Ecto neural progenitor cell (in vitro differentiated cells): ENCODE measurements around the gene KIF16B.
"Not testable (repeated sequence)": the region's sequence is repeated elsewhere in the genome, so short reads cannot be mapped to it uniquely, and the experiment has no call there.

ENCODE experiments used
- DNase-seq: peaks from one replicate; pipeline ENCODE4 v3.0.0-alpha.2; 2018; ENCODE audit warnings: low spot score

KIF16B gene

GRCh38 chr20:16573001-16573965 lies at the start of gene KIF16B:
TSS of gene KIF16B (minus strand) at chr20:16573448. CDS start at chr20:16573275, 173 bp downstream.
- DNase-seq: peak; percentile 98

GRCh38 chr20:16622501-16622900 lies 49.3 kb upstream of the KIF16B start:
- DNase-seq: no peak

- DNase-seq: no peak
Observed at GRCh38 chr20:16621435-16622141, 48.3 kb upstream of the KIF16B start.

- no peak for DNase-seq
Observed at GRCh38 chr20:16620961-16621360, 47.7 kb upstream of the KIF16B start.

- DNase-seq: no peak
Observed at GRCh38 chr20:16619953-16620352, 46.7 kb upstream of the KIF16B start.

GRCh38 chr20:16617056-16617455 lies 43.8 kb upstream of the KIF16B start:
- DNase-seq: no peak

- DNase-seq: no peak
Observed at GRCh38 chr20:16616317-16616716, 43.1 kb upstream of the KIF16B start.

- DNase-seq: no peak
Observed at GRCh38 chr20:16615199-16615598, 42.0 kb upstream of the KIF16B start.

- no peak for DNase-seq
Observed at GRCh38 chr20:16613954-16614353, 40.7 kb upstream of the KIF16B start.

- no peak for DNase-seq
Observed at GRCh38 chr20:16612706-16613105, 39.5 kb upstream of the KIF16B start.

GRCh38 chr20:16611817-16612216 lies 38.6 kb upstream of the KIF16B start:
- no peak for DNase-seq

GRCh38 chr20:16609066-16609465 lies 35.8 kb upstream of the KIF16B start:
- no peak for DNase-seq

GRCh38 chr20:16608277-16608650 lies 35.0 kb upstream of the KIF16B start:
- DNase-seq: no peak

GRCh38 chr20:16607364-16608276 lies 34.4 kb upstream of the KIF16B start:
- no peak for DNase-seq

GRCh38 chr20:16606468-16607070 lies 33.3 kb upstream of the KIF16B start:
- peak; percentile 14 for DNase-seq

- DNase-seq: peak; percentile 10
Observed at GRCh38 chr20:16601047-16601446, 27.8 kb upstream of the KIF16B start.

GRCh38 chr20:16599257-16599656 lies 26.0 kb upstream of the KIF16B start:
- peak; percentile 14 for DNase-seq

- no peak for DNase-seq
Observed at GRCh38 chr20:16596991-16597390, 23.7 kb upstream of the KIF16B start.

GRCh38 chr20:16596404-16596803 lies 23.2 kb upstream of the KIF16B start:
- not testable (repeated sequence) for DNase-seq

- DNase-seq: peak; percentile 9
Observed at GRCh38 chr20:16595376-16595775, 22.1 kb upstream of the KIF16B start.

- no peak for DNase-seq
Observed at GRCh38 chr20:16590041-16590633, 16.9 kb upstream of the KIF16B start.
